Spleen (tissue), 11 donors: ENCODE results near the gene NTRK2. TPM values are rescaled to one million over a fixed set of nuclear protein-coding genes. Genes with fewer than 3 reads are reported as not detected.

Experiments
- DNase-seq: peaks from one replicate; pipeline ENCODE4 v3.0.0-alpha.2; 2020
- H3K27ac ChIP-seq, 8 donors: fragments of 200-600 bp; sonication (generic) in 7 of 8; 1 replicate in 4 of 8; 2 replicates in 4 of 8; pipeline versions ENCODE4 v1.5.0 to v1.8.0; 2016 to 2021; ENCODE audit warnings: inconsistent platforms in 4 of 8, mild to moderate bottlenecking in 4 of 8, moderate library complexity in 1 of 8
- H3K27me3 ChIP-seq, 7 donors: fragments of 200-600 bp; sonication (generic) in 6 of 7; replicated peaks in 1 of 7; 1 replicate in 4 of 7; 2 replicates in 3 of 7; pipeline versions ENCODE4 v1.5.0 to v1.8.0; 2016 to 2021; ENCODE audit warnings: inconsistent platforms in 3 of 7, mild to moderate bottlenecking in 1 of 7
- H3K36me3 ChIP-seq, 6 donors: fragments of 200-600 bp; sonication (generic) in 5 of 6; 1 replicate in 4 of 6; 2 replicates in 2 of 6; pipeline versions ENCODE4 v1.5.0 to v1.8.0; 2016 to 2021; ENCODE audit warnings: inconsistent platforms in 2 of 6
- H3K4me1 ChIP-seq, 6 donors: fragments of 200-600 bp; sonication (generic) in 5 of 6; 1 replicate in 3 of 6; 2 replicates in 3 of 6; pipeline versions ENCODE4 v1.5.0 to v1.8.0; 2016 to 2021; ENCODE audit warnings: inconsistent platforms in 3 of 6
- H3K4me3 ChIP-seq, 8 donors: fragments of 200-600 bp; sonication (generic) in 7 of 8; 1 replicate in 4 of 8; 2 replicates in 4 of 8; pipeline versions ENCODE4 v1.5.0 to v1.8.0; 2016 to 2021; ENCODE audit warnings: inconsistent platforms in 4 of 8, mild to moderate bottlenecking in 4 of 8, moderate library complexity in 2 of 8
- H3K9me3 ChIP-seq, 8 donors: fragments of 200-600 bp; sonication (generic) in 7 of 8; 1 replicate in 4 of 8; 2 replicates in 4 of 8; pipeline versions ENCODE4 v1.5.0 to v1.8.0; 2016 to 2021; ENCODE audit warnings: inconsistent platforms in 4 of 8
- POLR2A ChIP-seq, 3 donors: fragments of 450-650 bp; IDR thresholded peaks; one replicate each; pipeline ENCODE4 v1.5.1; 2017; ENCODE audit warnings: antibody characterized with exemption in 3 of 3, mild to moderate bottlenecking in 1 of 3
- POLR2AphosphoS5 ChIP-seq, 3 donors: sonication (generic); formaldehyde crosslinking; IDR thresholded peaks; one replicate each; pipeline ENCODE4 v1.5.1; 2017; ENCODE audit warnings: antibody characterized with exemption in 3 of 3
- WGBS, 5 donors: extraction: QIAGEN DNeasy Blood & Tissue Kit in 3 of 5; methylation state at CpG; one replicate each; pipeline versions ENCODE4 v1.1.5 to v1.1.7; 2013 to 2018; 5-methylcytosine and 5-hydroxymethylcytosine counted together
- intact Hi-C: fragments of 100-400 bp; cut with DNase I; formaldehyde crosslinking; loops from one replicate; pipeline ENCODE4 v1.15.0; 2023; ENCODE audit warnings: low total_unique reads
- polyA plus RNA-seq, 3 donors: library from polyadenylated mRNA; stranded (reverse); fragments of 200-250 nt; gene quantifications; one replicate each; pipeline ENCODE4 v1.2.1, GENCODE V29; 2013
- total RNA-seq, 7 donors: library from RNA; depleted of rRNA in 3 of 7; stranded (reverse); fragments of >200 nt in 3 of 7; fragmentation: NEBNext Ultra II Directional in 4 of 7; extraction: Animal tissue kit (Norgen Biotek cat#: 25700) in 4 of 7; gene quantifications; one replicate each; pipeline versions ENCODE4 v1.1.0 to v1.2.1, GENCODE V29; 2016 to 2021
- TF ChIP-seq, protein P1 (sequence below), 11 experiments: fragments of 200-600 bp in 7 of 11; fragments of 450-650 bp in 4 of 11; sonication (generic) in 4 of 11; IDR thresholded peaks in 8 of 11; conservative IDR thresholded peaks in 3 of 11; 1 replicate in 7 of 11; 2 replicates in 4 of 11; pipeline versions ENCODE4 v1.4.0 to v1.8.0; 2016 to 2021; ENCODE audit warnings: antibody characterized with exemption in 11 of 11, inconsistent platforms in 4 of 11, mild to moderate bottlenecking in 1 of 11
- donor health status: healthy with polysubstance abuse.
- donor health status: DM: no; HTN: no; CAD: no; lungs with moderate emphysema.
- donor health status: DM: no; HTN: no; CAD: no.
- donor health status: Bipolar disorder and iron deficiency.
- donor health status: healthy.
- donor health status: DM: no; HTN: no; CAD: no.
- donor health status: DM: yes; HTN: yes; CAD: no.

The NTRK2 gene
- total and polyA plus RNA-seq, 10 donors, result 0.63 to 22.7 (median 8.9) TPM

DNA sequence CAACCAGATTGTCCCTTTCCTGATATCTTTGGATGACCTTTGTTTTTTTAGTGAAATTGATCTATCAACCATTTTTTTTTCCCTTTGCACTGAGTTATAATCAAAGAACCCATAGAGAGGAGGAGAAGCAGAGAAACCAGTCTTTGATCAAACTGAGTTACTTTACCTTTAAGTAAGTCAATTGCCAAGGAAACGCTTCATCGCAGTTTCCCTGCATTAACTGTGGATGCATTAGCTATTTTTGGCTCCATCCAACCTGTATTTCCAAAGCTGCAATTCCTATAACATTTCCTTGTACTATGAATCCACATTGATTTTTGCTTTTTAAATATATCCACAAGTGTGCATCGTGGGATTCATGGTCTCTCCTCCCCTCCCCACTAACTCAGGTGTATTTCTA, 268.1 kb downstream of the NTRK2 start:
- H3K4me3 ChIP-seq, result no peak overlapping the region
- H3K27me3 ChIP-seq, result no peaks in the 10 kb centered on the region
- TF ChIP-seq POLR2A (IDR thresholded peaks at IDR 0.05) (no peak), POLR2AphosphoS5 (IDR thresholded peaks at IDR 0.05) (no peak)
- TF ChIP-seq, protein P1, sequence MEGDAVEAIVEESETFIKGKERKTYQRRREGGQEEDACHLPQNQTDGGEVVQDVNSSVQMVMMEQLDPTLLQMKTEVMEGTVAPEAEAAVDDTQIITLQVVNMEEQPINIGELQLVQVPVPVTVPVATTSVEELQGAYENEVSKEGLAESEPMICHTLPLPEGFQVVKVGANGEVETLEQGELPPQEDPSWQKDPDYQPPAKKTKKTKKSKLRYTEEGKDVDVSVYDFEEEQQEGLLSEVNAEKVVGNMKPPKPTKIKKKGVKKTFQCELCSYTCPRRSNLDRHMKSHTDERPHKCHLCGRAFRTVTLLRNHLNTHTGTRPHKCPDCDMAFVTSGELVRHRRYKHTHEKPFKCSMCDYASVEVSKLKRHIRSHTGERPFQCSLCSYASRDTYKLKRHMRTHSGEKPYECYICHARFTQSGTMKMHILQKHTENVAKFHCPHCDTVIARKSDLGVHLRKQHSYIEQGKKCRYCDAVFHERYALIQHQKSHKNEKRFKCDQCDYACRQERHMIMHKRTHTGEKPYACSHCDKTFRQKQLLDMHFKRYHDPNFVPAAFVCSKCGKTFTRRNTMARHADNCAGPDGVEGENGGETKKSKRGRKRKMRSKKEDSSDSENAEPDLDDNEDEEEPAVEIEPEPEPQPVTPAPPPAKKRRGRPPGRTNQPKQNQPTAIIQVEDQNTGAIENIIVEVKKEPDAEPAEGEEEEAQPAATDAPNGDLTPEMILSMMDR (IDR thresholded peaks at IDR 0.05 in 8 of 11, conservative IDR thresholded peaks at IDR 0.05 in 3 of 11), result no peak
- H3K4me1 ChIP-seq, result no peaks in the 10 kb centered on the region
- H3K27ac ChIP-seq, result no peak overlapping the region
- H3K36me3 ChIP-seq, result no peaks in the 10 kb centered on the region
- 69 to 82% (median 77%) methylated on average over 3 of the region's 3 CpGs for WGBS, 5 donors
- H3K9me3 ChIP-seq, result no peaks in the 10 kb centered on the region
- no peak for DNase-seq
- intact Hi-C loops, result no loop called here

DNA sequence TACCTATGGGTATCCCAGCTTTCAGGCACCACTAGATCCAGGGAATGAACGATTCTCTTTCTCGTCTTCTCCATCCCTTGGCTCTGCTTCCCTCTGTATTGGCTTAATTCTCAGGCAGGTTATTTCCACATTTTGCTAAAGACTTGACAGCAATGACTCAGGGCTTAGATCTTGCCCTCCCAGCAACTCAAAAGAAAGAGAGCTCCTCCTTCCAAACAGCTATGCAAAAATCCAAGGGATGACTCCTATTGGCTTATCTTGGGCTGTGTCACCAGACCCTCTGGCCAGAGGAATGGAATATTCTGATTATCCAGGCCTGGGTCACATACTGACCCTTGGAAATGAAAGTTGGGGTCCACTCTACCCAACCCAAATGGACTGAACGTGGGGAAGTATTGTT, 270.2 kb downstream of the NTRK2 start:
- 79 to 93% (median 86%) methylated on average over 3 of the region's 3 CpGs for WGBS, 5 donors
- Histone ChIP-seq H3K9me3 (no peaks in the 10 kb centered on the region), H3K27me3 (no peaks in the 10 kb centered on the region), H3K4me3 (no peak overlapping the region), H3K36me3 (no peaks in the 10 kb centered on the region), H3K4me1 (no peaks in the 10 kb centered on the region), H3K27ac (no peak overlapping the region)
- no peak for TF ChIP-seq POLR2AphosphoS5 (IDR thresholded peaks at IDR 0.05)
- no peak for TF ChIP-seq POLR2A (IDR thresholded peaks at IDR 0.05)
- TF ChIP-seq, protein P1 (IDR thresholded peaks at IDR 0.05 in 8 of 11, conservative IDR thresholded peaks at IDR 0.05 in 3 of 11), result no peak
- DNase-seq, result no peak
- intact Hi-C loops, result no loop called here

DNA sequence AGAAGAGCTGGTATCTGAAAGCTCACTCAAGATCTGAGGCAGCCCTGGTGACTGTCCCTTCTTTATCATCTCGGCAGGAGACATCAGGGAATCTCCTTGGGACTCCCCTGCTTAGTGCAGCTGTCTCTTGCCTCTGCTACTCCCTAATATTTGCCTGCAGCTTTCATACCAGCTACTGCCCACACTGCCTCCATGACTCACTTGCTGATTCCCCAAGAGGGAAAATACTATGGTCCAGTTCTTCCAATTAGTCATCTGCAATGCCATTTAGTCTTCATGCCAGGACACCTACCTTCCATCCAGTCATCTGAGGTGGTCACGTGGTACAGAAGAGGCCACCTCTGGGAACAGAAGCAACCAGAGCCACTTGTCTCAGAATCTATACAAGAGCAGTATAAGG, 270.8 kb downstream of the NTRK2 start:
- Histone ChIP-seq H3K4me3 (no peak overlapping the region), H3K27me3 (no peaks in the 10 kb centered on the region), H3K4me1 (no peaks in the 10 kb centered on the region), H3K36me3 (no peaks in the 10 kb centered on the region), H3K9me3 (no peaks in the 10 kb centered on the region), H3K27ac (no peak overlapping the region)
- intact Hi-C loops, result no loop called here
- no peak for TF ChIP-seq POLR2A (IDR thresholded peaks at IDR 0.05)
- TF ChIP-seq POLR2AphosphoS5 (IDR thresholded peaks at IDR 0.05), result no peak
- TF ChIP-seq, protein P1 (IDR thresholded peaks at IDR 0.05 in 8 of 11, conservative IDR thresholded peaks at IDR 0.05 in 3 of 11), result no peak
- WGBS, 5 donors, result 60 to 86% (median 69%) methylated on average over 2 of the region's 2 CpGs
- DNase-seq, result no peak

DNA sequence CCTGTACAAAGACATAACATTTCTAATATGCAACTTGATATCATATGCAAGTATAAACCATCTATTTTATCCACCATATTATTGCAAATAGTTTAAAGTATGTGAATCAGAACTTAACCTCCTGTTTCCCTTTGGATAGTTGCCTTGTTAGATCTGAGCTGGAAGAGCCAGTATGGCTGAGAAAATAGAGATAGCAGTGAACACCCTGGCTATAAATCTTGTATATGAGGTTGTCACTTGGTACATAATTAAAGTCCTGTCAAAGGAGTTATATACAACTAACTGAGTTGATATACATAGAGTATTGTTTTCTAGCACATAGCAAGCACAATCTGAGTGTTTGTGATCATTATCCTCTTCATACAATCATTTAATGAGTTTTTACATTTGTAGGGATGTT, 272.3 kb downstream of the NTRK2 start:
- intact Hi-C loops, result no loop called here
- H3K27ac ChIP-seq, result no peak overlapping the region
- no peak for DNase-seq
- no peaks in the 10 kb centered on the region for H3K36me3 ChIP-seq
- H3K9me3 ChIP-seq, result no peaks in the 10 kb centered on the region
- H3K4me3 ChIP-seq, result no peak overlapping the region
- no peaks in the 10 kb centered on the region for H3K27me3 ChIP-seq
- H3K4me1 ChIP-seq, result no peaks in the 10 kb centered on the region
- TF ChIP-seq POLR2A (IDR thresholded peaks at IDR 0.05) (no peak), POLR2AphosphoS5 (IDR thresholded peaks at IDR 0.05) (no peak)
- TF ChIP-seq, protein P1 (IDR thresholded peaks at IDR 0.05 in 8 of 11, conservative IDR thresholded peaks at IDR 0.05 in 3 of 11), result no peak
